Ovary (tissue), 3 donors: ENCODE measurements around the gene ADD1.

Experiments used
- POLR2A ChIP-seq: fragments of 450-650 bp; IDR thresholded peaks from one replicate; pipeline ENCODE4 v1.6.1; 2017; ENCODE audit warnings: antibody characterized with exemption, mild to moderate bottlenecking, moderate library complexity
- TF ChIP-seq, protein P1 (sequence below), 3 donors: fragments of 450-650 bp in 2 of 3; fragments of 200-600 bp in 1 of 3; IDR thresholded peaks; one replicate each; pipeline versions ENCODE4 v1.5.1 to v1.8.0; 2016 to 2022; ENCODE audit warnings: antibody characterized with exemption in 3 of 3, mild to moderate bottlenecking in 1 of 3
- donor health status: DM: no; HTN: no; CAD: no.

DNA sequence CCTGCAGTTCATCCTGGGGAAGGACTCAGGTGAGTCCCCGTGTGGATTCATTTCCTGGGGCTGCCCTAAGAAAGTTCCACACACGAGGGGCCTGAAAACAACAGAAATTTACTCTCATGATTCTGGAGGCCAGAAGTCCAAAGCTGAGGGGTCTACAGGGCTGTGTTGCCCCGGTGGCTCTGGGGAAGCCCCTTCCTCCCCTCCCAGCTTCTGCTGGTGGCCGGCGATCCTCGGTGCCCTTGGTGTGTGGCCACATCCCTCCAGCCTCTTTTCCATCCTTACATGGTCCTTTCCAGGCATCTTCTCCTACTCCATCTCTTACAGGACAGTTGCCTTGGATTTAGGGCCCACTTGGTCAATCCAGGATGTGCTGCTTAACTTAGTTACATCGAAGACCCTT lies 35.6 kb upstream of the ADD1 start:
- TF ChIP-seq POLR2A: no peak
- TF ChIP-seq, protein P1, sequence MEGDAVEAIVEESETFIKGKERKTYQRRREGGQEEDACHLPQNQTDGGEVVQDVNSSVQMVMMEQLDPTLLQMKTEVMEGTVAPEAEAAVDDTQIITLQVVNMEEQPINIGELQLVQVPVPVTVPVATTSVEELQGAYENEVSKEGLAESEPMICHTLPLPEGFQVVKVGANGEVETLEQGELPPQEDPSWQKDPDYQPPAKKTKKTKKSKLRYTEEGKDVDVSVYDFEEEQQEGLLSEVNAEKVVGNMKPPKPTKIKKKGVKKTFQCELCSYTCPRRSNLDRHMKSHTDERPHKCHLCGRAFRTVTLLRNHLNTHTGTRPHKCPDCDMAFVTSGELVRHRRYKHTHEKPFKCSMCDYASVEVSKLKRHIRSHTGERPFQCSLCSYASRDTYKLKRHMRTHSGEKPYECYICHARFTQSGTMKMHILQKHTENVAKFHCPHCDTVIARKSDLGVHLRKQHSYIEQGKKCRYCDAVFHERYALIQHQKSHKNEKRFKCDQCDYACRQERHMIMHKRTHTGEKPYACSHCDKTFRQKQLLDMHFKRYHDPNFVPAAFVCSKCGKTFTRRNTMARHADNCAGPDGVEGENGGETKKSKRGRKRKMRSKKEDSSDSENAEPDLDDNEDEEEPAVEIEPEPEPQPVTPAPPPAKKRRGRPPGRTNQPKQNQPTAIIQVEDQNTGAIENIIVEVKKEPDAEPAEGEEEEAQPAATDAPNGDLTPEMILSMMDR (IDR thresholded peaks at IDR 0.05): no peak
